Loucy (cell line): Measurements from ENCODE around the gene TOP3B.

Source experiments
- H2AFZ ChIP-seq: fragments of 200-600 bp; sonication (generic); 2 replicates; pipeline ENCODE4 v1.6.0; 2016; ENCODE audit warnings: antibody characterized with exemption, mild to moderate bottlenecking, low read length, moderate library complexity
- H3F3A ChIP-seq: fragments of 200-600 bp; 2 replicates; pipeline ENCODE4 v1.6.0; 2016; ENCODE audit warnings: antibody characterized with exemption, low read depth, mild to moderate bottlenecking
- H3K27me3 ChIP-seq: fragments of 200-600 bp; sonication (generic); 2 replicates; pipeline ENCODE4 v1.6.1; 2014; ENCODE audit warnings: low read length, mild to moderate bottlenecking; ENCODE audit not compliant: insufficient read depth, poor library complexity, severe bottlenecking
- H3K36me3 ChIP-seq: fragments of 200-600 bp; sonication (generic); 2 replicates; pipeline ENCODE4 v1.6.1; 2016; ENCODE audit warnings: low read length; ENCODE audit not compliant: insufficient read depth
- H3K4me1 ChIP-seq: fragments of 200-600 bp; sonication (generic); 2 replicates; pipeline ENCODE4 v1.5.1; 2014; ENCODE audit warnings: low read length, mild to moderate bottlenecking; ENCODE audit not compliant: insufficient read depth, poor library complexity, severe bottlenecking
- H3K4me2 ChIP-seq: fragments of 200-600 bp; sonication (generic); 2 replicates; pipeline ENCODE4 v1.6.0; 2014; ENCODE audit warnings: antibody characterized with exemption, low read length, low read depth, mild to moderate bottlenecking; ENCODE audit not compliant: poor library complexity, severe bottlenecking
- H3K4me3 ChIP-seq: fragments of 200-600 bp; sonication (generic); 2 replicates; pipeline ENCODE4 v1.5.1; 2014; ENCODE audit warnings: low read length, mild to moderate bottlenecking, mixed read lengths; ENCODE audit not compliant: poor library complexity, severe bottlenecking
- H3K79me2 ChIP-seq: fragments of 200-600 bp; sonication (generic); 2 replicates; pipeline ENCODE4 v1.6.1; 2014; ENCODE audit warnings: low read length; ENCODE audit not compliant: insufficient read depth
- H3K9ac ChIP-seq: fragments of 200-600 bp; sonication (generic); 2 replicates; pipeline ENCODE4 v1.6.0; 2014; ENCODE audit warnings: mild to moderate bottlenecking, low read depth, low read length, moderate library complexity; ENCODE audit not compliant: poor library complexity, severe bottlenecking
- H3K9me2 ChIP-seq: fragments of 200-600 bp; sonication (generic); replicated peaks from 2 replicates; pipeline ENCODE4 v1.6.1; 2016; ENCODE audit warnings: low read depth, low read length, mixed read lengths
- H3K9me3 ChIP-seq: fragments of 200-600 bp; sonication (generic); 2 replicates; pipeline ENCODE4 v1.6.1; 2014; ENCODE audit warnings: mild to moderate bottlenecking, antibody characterized with exemption, low read length, low read depth; ENCODE audit not compliant: insufficient read depth
- H4K20me1 ChIP-seq: fragments of 200-600 bp; sonication (generic); 2 replicates; pipeline ENCODE4 v1.6.0; 2014; ENCODE audit warnings: antibody characterized with exemption, low read length, mild to moderate bottlenecking; ENCODE audit not compliant: insufficient read depth, poor library complexity, severe bottlenecking
- CTCF ChIP-seq: fragments of 200-600 bp; sonication (generic); conservative IDR thresholded peaks from 2 replicates; pipeline ENCODE4 v1.5.1; 2014; ENCODE audit warnings: mild to moderate bottlenecking, antibody characterized with exemption, low read length
- EZH2phosphoT487 ChIP-seq: fragments of 200-600 bp; IDR thresholded peaks from 2 replicates; pipeline ENCODE4 v1.6.1; 2018; ENCODE audit warnings: antibody characterized with exemption, mild to moderate bottlenecking, moderate library complexity, borderline replicate concordance

TOP3B gene

DNA sequence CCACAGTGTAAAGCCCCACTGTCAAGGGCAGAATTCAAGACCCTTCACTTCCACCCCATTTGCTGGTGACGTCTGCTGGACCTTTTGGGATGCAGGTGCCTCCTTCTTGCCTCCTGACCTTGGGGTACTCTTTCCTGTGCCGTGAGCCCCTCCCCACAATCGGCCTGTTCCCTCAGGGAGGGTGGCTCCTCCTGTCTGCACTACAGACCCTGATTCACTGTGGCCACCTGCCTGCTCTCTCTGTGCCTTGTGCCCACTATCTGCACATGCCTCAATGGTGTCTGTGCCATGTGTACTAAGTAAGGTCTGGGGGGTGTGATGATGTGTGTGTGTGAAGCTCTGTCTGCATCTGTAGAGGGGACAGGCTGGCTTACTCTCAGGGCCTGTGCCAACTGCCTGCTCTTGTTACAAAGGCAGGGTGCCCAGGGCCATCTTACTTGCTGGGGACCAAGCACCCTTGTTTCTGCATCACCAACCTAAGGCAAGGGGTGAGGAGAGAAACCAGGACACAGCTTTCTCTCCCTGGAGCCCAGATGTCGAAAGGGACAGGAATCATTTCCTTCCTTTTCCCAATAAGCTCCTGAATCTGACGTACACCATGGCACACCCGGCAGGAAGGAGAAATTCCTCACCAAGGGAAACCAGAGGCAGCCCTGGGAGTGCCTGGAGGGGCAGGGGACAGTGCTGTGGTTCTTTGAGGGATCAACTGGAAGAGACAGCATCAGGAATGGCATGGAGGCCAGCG is 33.6 kb downstream of the TOP3B start:
- Histone ChIP-seq H3K9me3 (no peaks in the 10 kb centered on the region), H3K4me3 (no peak overlapping the region), H3K4me1 (peaks cover 40% of the 10 kb centered on the region), H3K79me2 (peaks cover 31% of the 10 kb centered on the region), H3K9ac (peak overlapping the region; percentile 7), H4K20me1 (no peaks in the 10 kb centered on the region), H3K9me2 (no peaks in the 10 kb centered on the region), H3K36me3 (no peaks in the 10 kb centered on the region), H2AFZ (no peak overlapping the region), H3K4me2 (peak overlapping the region; percentile 3), H3F3A (no peaks in the 10 kb centered on the region), H3K27me3 (no peaks in the 10 kb centered on the region)
- TF ChIP-seq CTCF: no peak
- TF ChIP-seq EZH2phosphoT487: no peak

DNA sequence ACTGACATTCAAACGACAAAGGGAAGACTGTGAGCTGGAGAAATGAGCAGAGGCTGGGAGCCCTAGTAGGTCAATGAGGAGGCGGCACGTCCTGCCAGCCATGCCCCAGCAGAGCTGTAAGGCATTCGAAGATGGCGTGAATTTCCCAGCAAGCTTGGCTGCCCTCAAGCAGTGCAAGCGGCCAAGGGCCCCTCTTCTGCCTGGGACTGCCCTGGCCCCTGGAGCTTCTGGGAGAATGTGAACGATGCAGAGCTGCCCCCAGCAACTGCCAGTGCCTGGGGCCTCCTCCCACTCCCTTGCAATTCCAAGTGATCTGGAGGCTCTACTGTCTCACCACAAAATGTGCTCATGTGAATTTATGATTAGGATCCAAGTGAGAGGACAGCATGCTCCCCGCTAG is 34.2 kb downstream of the TOP3B start:
- Histone ChIP-seq H3F3A (no peaks in the 10 kb centered on the region), H3K27me3 (no peaks in the 10 kb centered on the region), H3K4me1 (peaks cover 46% of the 10 kb centered on the region), H2AFZ (no peak overlapping the region), H3K4me3 (no peak overlapping the region), H3K9ac (peak overlapping the region; percentile 54), H3K9me2 (no peaks in the 10 kb centered on the region), H3K4me2 (peak overlapping the region; percentile 3), H3K79me2 (peaks cover 31% of the 10 kb centered on the region), H3K36me3 (no peaks in the 10 kb centered on the region), H3K9me3 (no peaks in the 10 kb centered on the region), H4K20me1 (no peaks in the 10 kb centered on the region)
- TF ChIP-seq EZH2phosphoT487: no peak
- no peak for TF ChIP-seq CTCF

- no peaks in the 10 kb centered on the region for H3K9me3 ChIP-seq
- no peaks in the 10 kb centered on the region for H3K27me3 ChIP-seq
- peak overlapping the region; percentile 54 for H3K9ac ChIP-seq
- H3K4me1 ChIP-seq: peaks cover 57% of the 10 kb centered on the region
- H3K79me2 ChIP-seq: peaks cover 28% of the 10 kb centered on the region
- H3K4me3 ChIP-seq: no peak overlapping the region
- H3K36me3 ChIP-seq: no peaks in the 10 kb centered on the region
- H2AFZ ChIP-seq: no peak overlapping the region
- H4K20me1 ChIP-seq: no peaks in the 10 kb centered on the region
- H3K9me2 ChIP-seq: no peaks in the 10 kb centered on the region
- H3F3A ChIP-seq: no peaks in the 10 kb centered on the region
- no peak for TF ChIP-seq EZH2phosphoT487
- TF ChIP-seq CTCF: peak; percentile 29; the same call in 1 of the 2 replicates
- peak overlapping the region; percentile 3 for H3K4me2 ChIP-seq
Observed at GRCh38 chr22:21947040-21948014, 35.3 kb downstream of the TOP3B start.
